ENCODE data around the gene ODAD4.

The ODAD4 gene

DNA sequence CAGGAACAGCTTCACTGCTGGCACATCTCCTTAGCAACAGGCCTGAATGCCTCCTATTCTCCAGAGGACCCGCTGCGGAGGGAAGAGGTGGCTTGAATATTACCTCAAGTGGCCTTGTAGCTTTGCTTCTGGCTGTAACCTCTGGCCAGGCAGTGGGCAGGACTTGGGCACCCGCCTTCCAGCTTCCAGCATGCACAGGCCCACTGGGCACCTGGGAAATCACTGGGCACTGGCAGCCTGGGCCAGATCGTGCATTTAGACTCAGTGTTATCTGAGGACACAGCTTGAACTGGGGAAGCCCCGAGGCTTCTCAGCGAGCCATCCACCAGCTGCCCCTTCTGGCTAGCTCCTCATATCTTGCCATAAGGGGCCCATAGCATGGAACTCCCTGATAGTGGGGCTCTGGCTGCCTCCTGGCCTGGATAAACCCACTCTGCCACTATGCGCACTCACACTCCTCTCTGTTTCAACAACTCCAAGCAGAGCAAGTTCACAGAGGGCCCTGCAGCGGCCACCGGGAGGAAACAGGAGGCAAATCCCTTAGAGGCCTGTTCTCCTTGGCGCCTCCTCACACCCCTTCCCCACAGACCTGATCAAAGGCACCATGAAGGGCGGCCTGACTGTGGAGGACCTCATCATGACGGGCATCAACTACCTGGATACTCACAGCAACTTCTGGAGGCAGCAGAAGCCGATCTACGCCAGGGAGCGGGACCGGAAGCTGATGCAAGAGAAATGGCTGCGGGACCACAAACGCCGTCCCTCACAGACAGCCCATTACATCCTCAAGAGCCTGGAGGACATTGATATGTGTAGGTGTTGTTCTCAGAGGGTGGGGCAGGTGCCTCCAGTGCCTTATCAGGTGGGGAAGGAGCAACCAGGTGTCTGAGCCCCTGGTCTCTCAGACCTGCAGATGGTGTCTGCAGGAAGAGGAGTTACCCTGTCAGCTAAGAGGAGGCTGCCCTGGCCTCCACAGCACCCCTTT is 7.8 kb downstream of the ODAD4 start:
- in situ Hi-C loops (cut with MboI; ENCODE audit: low sequenced_read_pairs), result no loop called here

DNA sequence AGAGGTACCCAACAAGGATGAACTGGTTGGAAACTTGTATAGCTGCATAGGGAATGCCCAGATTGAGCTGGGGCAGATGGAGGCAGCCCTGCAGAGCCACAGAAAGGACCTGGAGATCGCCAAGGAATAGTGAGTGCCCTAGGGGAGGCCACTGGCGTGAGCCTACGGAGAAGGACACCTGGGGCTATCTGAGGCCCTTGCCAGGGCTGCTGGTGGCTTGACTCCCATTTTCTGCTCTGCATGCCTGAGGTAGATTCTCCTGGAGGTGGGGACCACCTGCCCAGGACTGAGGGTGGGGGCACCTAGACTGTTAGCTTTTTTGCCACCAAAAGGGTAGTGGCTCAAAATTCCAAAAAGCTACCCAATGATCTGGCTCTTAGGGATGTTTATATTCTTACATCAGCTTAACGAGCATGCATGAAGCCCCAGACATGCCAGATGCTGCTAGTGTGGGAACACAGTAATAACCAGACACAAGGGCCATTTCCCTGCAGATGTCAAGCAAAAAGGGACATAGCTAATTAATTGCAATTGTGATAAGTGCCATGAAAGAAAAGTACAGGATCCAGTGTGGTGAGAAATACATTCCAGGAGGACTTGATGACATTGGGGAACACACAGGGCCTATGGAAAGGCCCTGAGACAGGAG is 8.8 kb downstream of the ODAD4 start:
- in situ Hi-C loops (cut with MboI; ENCODE audit: low sequenced_read_pairs), result no loop called here

GRCh38 chr17:41939693-41940090 is 9.3 kb downstream of the ODAD4 start:
- in situ Hi-C loops (cut with MboI; ENCODE audit: low sequenced_read_pairs), result no loop called here

DNA sequence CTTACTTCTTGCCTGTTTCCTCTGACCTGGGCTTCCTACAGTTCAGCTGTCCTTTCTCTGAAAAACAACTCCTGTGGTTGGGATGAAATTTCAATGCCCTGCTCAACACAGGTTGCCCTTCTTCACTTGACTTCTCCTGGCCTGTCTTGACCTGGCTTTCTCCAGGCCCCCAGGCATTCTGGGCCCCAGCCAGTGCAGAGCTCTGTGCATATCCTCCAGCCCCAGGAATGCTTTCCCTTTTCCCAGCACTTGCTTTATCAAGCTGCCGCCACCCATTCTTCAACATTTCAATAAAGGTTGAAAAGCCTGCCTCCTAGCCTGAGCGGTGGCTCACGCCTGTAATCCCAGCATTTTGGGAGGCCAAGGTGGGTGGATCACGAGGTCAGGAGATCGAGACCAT is 10.8 kb downstream of the ODAD4 start:
- in situ Hi-C loops (cut with MboI; ENCODE audit: low sequenced_read_pairs), result no loop called here

DNA sequence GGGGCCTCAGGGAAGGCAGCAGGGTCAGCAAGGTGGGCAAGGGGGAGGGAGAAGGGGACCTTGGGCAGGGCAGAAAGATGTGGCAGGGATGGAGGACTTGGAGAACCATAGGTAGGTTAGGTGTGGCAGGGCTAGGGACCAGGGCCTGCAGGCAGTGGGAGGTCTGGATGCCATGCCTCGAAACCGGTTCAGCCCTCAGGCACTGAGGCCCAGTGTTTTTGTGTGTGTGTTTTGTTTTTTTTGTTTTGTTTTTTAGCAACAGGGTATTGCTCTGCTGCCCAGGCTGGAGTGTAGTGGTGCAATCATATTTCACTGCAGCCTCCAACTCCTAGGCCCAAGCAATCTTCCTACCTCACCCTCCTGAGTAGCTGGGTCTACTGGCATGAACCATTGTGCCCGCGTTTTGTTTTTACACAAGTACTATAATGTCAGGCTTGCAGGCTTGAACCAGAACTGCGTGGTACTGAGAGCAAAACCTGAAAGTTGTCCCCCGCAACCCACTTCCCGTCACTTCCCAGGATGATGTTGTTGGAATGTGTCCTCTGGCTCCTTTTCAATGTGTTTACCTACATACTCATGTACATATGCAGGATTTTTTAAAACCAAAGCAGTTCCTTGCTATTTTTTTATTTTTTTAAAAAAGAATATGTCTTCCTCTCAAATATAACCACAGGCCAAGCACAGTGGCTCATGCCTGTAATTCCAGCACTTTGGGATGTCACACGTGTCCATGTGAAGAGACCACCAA is 12.4 kb downstream of the ODAD4 start:
- in situ Hi-C loops (cut with MboI; ENCODE audit: low sequenced_read_pairs), result no loop called here

GRCh38 chr17:41943492-41943891 is 13.1 kb downstream of the ODAD4 start:
- in situ Hi-C loops (cut with MboI; ENCODE audit: low sequenced_read_pairs), result no loop called here

GRCh38 chr17:41944943-41945342 is 14.5 kb downstream of the ODAD4 start:
- in situ Hi-C loops (cut with MboI; ENCODE audit: low sequenced_read_pairs), result no loop called here

- in situ Hi-C loops (cut with MboI; ENCODE audit: low sequenced_read_pairs), result no loop called here
Observed at GRCh38 chr17:41948762-41949460, 18.5 kb downstream of the ODAD4 start.

- in situ Hi-C loops (cut with MboI; ENCODE audit: low sequenced_read_pairs), result no loop called here
Observed at GRCh38 chr17:41956522-41956921, 26.1 kb downstream of the ODAD4 start.

GRCh38 chr17:41957031-41957868 is 26.8 kb downstream of the ODAD4 start:
- in situ Hi-C loops (cut with MboI; ENCODE audit: low sequenced_read_pairs), result no loop called here

DNA sequence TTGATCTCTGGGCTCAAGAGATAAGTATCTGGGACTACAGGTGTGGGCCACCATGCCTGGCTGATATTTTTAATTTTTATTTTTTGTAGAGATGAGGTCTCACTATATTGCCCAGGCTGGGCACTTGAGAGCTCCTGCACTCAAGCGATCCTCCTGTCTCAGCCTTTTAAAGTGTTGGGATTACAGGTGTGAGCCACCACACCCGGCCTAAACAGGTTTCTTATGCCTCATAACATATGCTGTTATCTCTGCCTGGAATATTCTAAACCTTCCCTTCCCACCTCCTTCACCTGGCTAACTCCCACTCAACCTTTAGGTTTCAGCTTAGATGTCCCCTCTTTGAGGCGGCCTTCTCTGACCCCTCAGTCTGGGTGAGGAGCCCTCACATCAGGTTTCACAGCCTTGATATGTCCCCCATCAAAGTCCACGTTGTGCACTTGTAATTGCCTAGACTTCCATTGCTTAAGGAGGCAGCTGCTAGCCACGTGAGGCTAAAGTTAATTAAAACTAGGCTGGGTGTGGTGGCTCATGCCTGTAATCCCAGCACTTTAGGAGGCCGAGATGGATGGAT is 27.5 kb downstream of the ODAD4 start:
- in situ Hi-C loops (cut with MboI; ENCODE audit: low sequenced_read_pairs), result no loop called here

DNA sequence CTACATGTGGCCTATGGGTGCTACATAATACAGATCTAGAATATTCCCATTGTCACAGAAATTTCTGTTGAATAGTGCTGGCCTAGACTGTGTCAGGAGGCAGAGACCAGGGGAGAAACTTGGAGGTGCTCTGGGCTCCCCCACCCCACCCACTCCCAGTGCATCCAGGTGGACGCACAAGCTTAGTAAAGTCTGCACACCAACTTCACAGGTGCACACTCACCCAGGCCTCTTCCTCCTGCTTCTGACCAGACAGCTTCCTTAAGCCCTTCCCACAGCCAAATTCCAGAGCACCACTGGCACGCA is 28.6 kb downstream of the ODAD4 start:
- in situ Hi-C loops (cut with MboI; ENCODE audit: low sequenced_read_pairs), result no loop called here

GRCh38 chr17:41959336-41960095 is 29.1 kb downstream of the ODAD4 start:
- in situ Hi-C loops (cut with MboI; ENCODE audit: low sequenced_read_pairs), result loop anchor here (10.0 kb wide), 1 partner anchor 155 kb away; the partner anchor contains the start of gene DHX58

DNA sequence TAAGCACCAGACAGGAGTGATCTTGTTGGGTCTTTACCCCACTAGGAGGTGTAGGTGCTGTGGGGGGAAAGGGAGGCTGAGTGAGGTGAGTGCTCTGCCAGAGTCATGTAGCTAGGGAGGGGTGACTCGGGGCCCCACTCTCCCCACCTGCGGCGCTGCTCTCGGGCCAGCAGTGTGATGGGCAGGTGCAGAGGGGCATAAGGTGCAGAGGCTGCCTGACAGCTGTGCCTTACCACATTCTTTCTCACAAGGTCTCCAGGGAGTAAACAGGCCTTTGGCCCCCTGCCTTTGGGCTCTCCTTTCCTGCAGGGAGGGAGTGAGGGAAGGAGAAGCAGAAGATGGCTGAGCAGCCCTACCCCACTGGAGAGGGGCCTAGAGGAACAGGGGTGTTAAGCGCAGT is 31.7 kb downstream of the ODAD4 start:
- in situ Hi-C loops (cut with MboI; ENCODE audit: low sequenced_read_pairs), result loop anchor here (10.0 kb wide), 1 partner anchor 153 kb away; the partner anchor contains the start of gene DHX58

GRCh38 chr17:41962768-41963434 is 32.5 kb downstream of the ODAD4 start:
- in situ Hi-C loops (cut with MboI; ENCODE audit: low sequenced_read_pairs), result loop anchor here (10.0 kb wide), 1 partner anchor 152 kb away; the partner anchor contains the start of gene DHX58

DNA sequence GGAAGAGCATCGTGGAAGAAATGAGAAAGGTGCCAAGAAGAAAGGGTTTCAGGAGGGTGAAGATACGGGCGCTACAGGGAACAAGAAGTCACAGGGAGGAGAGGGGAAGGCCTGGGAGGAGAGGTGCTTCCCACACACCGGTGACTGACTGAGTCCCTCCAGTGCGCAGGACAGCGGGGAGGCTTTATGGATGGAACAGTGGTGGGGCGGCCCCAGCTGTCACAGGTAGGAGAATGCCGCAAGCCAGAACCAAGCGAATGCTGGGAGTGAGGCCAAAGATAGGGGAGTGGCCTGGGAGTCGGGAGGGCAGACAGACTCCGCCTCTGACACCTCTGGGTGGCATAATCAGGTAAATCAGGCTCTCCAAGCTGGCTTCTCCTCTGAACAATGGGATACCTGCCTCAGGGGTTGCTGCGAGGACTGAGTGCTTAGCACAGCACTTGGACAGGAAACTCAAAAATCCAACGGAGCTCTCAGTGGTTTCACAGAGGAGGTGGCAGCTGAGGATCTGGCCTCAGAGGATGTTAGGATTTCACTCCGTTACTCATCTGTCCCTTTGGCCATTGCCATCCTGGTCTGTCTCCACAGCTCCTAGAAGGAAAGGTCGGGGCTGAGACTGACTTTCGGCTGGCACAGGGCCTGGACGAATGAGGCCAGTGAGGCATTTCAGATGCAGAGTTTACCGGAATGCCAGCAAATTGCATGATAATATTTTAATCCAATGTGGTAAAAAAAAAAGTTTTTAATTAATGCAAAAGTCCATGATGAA is 35.5 kb downstream of the ODAD4 start:
- in situ Hi-C loops (cut with MboI; ENCODE audit: low sequenced_read_pairs), result loop anchor here (10.0 kb wide), 1 partner anchor 149 kb away; the partner anchor contains the start of gene DHX58

- in situ Hi-C loops (cut with MboI; ENCODE audit: low sequenced_read_pairs), result loop anchor here (10.0 kb wide), 1 partner anchor 148 kb away; the partner anchor contains the start of gene DHX58
Observed at GRCh38 chr17:41966463-41967140, 36.2 kb downstream of the ODAD4 start, which contains the start of gene CNP. CNP (plus strand) TSS chr17:41966795; CDS start chr17:41966885, 90 bp downstream.
